T-helper 2 cell treated with Interferon-gamma antibody and Interleukin-4, amounts not matched to agents 5 μg/mL and 100 μg/mL, for 36 hours (primary cell): ENCODE data around the gene SLC38A5.
"Not testable (repeated sequence)": the region's sequence is repeated elsewhere in the genome, so short reads cannot be mapped to it uniquely, and the experiment has no call there.

Experiments used
- DNase-seq: peaks from one replicate; pipeline ENCODE4 v3.0.0; 2021; ENCODE audit warnings: low spot score
- H3K27ac Mint-ChIP-seq: one replicate; pipeline ENCODE4 v1.8.0; 2021; ENCODE audit warnings: mild to moderate bottlenecking, mixed read lengths
- H3K27me3 Mint-ChIP-seq: one replicate; pipeline ENCODE4 v1.8.0; 2021; ENCODE audit warnings: low read depth, mixed read lengths
- H3K36me3 Mint-ChIP-seq: one replicate; pipeline ENCODE4 v1.8.0; 2021; ENCODE audit warnings: low read depth, mixed read lengths
- H3K4me1 Mint-ChIP-seq: one replicate; pipeline ENCODE4 v1.8.0; 2021; ENCODE audit warnings: low read depth, mixed read lengths
- H3K4me3 Mint-ChIP-seq: one replicate; pipeline ENCODE4 v1.8.0; 2022; ENCODE audit warnings: mild to moderate bottlenecking, moderate library complexity, mixed read lengths
- H3K9me3 Mint-ChIP-seq: one replicate; pipeline ENCODE4 v1.8.0; 2021; ENCODE audit warnings: mixed read lengths

SLC38A5 gene

GRCh38 chrX:48447201-48447600 lies 22.9 kb downstream of the SLC38A5 start:
- H3K36me3 Mint-ChIP-seq, H3K4me1 Mint-ChIP-seq, DNase-seq, H3K4me3 Mint-ChIP-seq, H3K27me3 Mint-ChIP-seq, H3K9me3 Mint-ChIP-seq, H3K27ac Mint-ChIP-seq: not testable (repeated sequence)

DNA sequence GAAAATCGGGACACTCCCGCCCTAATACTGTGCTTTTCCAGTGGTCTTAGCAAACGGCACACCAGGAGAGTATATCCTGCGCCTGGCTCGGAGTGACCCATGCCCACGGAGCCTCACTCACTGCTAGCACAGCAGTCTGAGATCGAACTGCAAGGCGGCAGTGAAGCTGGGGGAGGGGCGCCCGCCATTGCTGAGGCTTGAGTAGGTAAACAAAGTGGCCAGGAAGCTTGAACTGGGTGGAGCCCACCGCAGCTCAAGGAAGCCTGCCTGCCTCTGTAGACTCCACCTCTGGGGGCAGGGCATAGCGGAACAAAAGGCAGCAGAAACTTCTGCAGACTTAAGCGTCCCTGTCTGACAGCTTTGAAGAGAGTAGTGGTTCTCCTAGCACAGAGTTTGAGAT lies 36.3 kb downstream of the SLC38A5 start:
- not testable (repeated sequence) for H3K27ac Mint-ChIP-seq, H3K4me3 Mint-ChIP-seq, H3K4me1 Mint-ChIP-seq

DNA sequence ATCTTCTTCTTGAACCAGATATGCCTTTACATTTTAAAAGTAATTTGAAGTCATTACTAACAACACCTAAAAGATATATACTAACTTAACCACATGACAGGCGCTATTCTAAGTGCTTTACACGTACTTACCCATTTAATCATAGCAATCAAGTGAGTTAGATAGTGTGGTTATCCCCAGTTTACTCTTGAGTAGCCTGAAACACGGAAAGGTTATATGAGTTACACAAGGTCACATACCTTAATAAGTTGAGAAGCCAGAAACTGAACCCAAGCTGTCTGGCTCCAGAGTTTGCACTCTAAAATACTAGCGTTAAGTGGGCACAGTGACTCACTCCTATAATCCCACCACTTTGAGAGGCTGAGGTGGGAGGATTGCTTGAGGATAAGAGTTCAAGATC lies 39.9 kb downstream of the SLC38A5 start:
- not testable (repeated sequence) for H3K4me3 Mint-ChIP-seq, H3K27ac Mint-ChIP-seq, H3K9me3 Mint-ChIP-seq

More for the DNA sequence above, 36.3 kb downstream of the SLC38A5 start:
- not testable (repeated sequence) for DNase-seq, H3K9me3 Mint-ChIP-seq, H3K36me3 Mint-ChIP-seq, H3K27me3 Mint-ChIP-seq

GRCh38 chrX:48429606-48430005 lies 40.5 kb downstream of the SLC38A5 start:
- H3K27ac Mint-ChIP-seq, H3K36me3 Mint-ChIP-seq, DNase-seq, H3K4me1 Mint-ChIP-seq, H3K4me3 Mint-ChIP-seq, H3K27me3 Mint-ChIP-seq, H3K9me3 Mint-ChIP-seq: not testable (repeated sequence)

More for the DNA sequence above, 39.9 kb downstream of the SLC38A5 start:
- H3K36me3 Mint-ChIP-seq, H3K4me1 Mint-ChIP-seq, DNase-seq, H3K27me3 Mint-ChIP-seq: not testable (repeated sequence)

- DNase-seq, H3K27me3 Mint-ChIP-seq, H3K4me1 Mint-ChIP-seq, H3K27ac Mint-ChIP-seq, H3K9me3 Mint-ChIP-seq, H3K4me3 Mint-ChIP-seq, H3K36me3 Mint-ChIP-seq: not testable (repeated sequence)
Measured at GRCh38 chrX:48427027-48427716, 42.9 kb downstream of the SLC38A5 start.

- H3K4me1 Mint-ChIP-seq, H3K36me3 Mint-ChIP-seq, DNase-seq, H3K27ac Mint-ChIP-seq, H3K4me3 Mint-ChIP-seq, H3K27me3 Mint-ChIP-seq, H3K9me3 Mint-ChIP-seq: not testable (repeated sequence)
Measured at GRCh38 chrX:48411860-48412259, 58.2 kb downstream of the SLC38A5 start, which contains the start of gene SSX4B. SSX4B (minus strand) TSS chrX:48411960; CDS start chrX:48411372, 588 bp downstream.
